Measurements from ENCODE around the gene SMAD6.

Gene SMAD6

DNA sequence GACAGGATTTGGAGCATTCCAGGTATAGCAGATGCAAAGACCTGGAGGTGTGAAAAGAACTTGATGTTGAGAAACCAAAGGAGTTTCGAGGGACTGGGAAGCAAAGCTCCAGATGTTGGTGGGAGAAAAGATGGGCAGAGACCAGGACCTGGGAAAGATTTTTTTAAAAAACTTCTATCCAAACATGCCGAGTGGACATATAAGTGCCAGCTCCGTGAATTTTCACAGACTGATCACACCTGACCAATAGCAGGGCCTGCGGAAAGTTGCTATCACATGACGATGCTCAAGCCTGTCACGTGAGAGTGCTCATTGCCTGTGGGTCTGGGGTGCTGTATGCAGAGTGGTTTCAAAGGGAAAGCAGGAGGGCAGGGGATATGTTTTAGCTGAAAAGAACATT lies 19.9 kb downstream of the SMAD6 start:
- no peak for DNase-seq

DNA sequence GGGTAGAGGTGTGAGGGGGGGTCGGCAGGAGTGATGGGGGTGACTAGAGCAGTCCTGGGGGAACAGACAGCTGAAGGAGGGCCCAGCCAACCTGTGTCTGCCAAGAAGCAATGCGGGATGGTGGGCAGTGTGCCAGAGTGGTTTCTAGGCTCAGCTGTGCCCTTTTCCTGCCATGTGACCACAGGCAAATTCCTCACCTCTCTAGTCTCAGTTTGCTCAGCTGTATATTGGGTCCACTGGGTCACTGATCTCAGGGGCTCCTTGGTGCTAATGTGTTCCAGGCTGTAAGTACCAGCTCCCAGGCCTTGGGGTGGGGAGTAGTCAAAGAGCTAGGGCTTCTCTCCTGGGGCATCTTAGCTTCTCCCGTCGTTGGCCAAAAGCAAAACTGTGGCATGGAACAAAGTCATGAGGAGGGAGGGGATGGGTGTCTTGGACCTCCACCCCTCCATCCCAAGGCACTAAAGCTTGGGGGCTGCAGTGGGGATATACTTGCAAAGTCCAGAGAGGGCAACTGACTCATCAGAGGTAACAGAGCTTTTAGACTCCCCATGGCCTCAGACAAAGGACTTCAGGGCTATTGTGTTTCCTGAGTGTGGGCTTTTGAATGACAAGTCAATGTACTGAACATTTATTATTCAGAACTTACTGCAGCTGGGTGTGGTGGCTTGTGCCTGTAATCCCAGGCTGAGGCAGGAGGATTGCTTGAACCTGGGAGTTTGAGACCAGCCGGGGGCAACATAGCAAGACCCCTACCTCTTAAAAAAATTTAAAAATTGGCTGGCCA lies 20.9 kb downstream of the SMAD6 start:
- no peak for DNase-seq

DNA sequence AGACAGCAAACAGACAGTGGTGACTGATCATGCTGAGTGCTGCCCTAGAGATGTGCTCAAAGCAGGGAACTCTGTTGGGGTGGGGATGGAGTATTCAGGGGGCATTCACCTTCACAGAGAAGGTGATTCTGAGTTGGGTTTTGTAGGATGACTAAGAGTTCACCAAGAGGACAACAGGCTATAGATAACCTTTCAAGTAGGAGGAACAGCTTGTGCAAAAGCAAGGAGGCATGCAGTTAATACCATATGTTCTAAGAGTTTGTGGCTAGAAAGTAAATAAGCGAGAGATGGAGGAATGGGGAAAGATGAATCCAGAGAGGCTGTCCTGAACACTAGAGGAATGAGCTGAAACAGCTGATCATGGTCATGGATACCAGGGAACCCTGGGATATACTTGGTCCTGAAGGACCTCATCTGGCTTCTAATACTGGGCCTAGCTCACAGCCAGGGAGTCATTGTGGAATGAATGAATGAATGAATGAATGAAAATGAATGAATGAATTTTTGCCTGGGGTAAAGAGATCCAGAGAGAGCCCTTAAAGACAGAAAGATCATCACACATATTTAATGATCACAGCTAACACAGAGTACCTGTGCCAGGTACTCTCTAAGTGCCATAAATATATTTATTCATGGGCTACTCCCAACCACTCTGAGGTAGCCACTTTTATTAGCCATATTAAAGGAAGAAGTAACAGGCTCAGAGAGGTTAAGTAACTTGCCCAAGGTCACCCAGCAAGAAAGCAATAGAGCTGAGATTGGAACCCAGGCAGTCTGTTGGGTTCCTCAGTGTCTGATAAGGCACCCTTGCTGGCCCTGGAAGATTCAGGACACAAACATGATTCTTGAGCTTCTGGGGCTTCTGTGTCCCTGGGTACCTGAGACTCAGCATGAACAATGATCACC lies 22.0 kb downstream of the SMAD6 start:
- DNase-seq, result no peak

DNA sequence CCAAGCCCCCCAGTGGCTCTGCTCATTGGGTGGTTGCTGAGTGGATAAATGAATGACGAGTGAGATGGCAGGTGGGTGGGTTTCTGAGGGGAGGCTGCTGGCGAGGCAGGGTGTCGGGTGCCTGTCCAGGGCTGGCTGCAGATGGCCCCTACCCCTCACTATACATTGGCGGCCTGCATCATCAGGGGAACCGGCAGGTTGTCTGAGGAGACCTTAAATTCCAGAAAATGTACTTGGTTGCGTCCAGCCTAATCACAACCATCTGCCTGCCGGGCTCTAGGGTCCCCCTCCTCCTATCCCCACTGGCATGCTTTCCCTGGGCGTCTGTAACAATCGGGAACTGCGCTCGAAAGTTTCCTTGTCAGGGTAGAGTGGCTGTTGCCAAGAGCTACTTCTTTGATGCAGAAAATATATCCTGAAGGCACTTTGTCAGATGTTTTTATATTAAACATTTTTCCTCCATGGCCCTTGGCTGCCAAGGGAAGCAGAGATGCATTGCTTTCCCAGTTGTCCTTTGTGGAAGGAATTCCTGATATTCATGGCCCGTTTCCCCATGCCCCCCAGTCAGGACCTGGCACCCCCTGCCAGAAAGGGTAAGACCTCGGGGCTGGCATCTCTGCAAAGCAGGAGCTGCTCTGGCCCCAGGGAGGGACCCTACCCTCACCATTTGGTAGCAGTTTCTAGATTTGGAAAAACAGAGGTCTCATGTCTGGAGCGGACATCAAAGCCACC lies 22.9 kb downstream of the SMAD6 start:
- DNase-seq, result no peak

DNA sequence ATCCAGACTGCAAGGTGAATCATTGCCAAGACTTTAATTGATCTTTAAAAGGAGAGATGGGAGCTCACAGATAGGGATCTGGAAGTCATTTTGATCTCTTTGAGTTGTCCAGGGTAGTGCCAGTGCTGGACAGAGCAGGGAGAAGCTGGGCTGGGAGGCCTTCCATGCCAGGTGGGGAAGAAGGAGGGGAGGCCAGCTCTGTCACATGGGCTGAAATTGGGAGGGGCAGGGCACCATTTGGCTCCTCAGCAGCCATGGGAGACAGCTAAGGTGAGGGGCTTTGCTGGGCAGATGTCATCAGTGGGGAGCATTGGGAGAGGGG lies 23.4 kb downstream of the SMAD6 start:
- DNase-seq, result no peak

DNA sequence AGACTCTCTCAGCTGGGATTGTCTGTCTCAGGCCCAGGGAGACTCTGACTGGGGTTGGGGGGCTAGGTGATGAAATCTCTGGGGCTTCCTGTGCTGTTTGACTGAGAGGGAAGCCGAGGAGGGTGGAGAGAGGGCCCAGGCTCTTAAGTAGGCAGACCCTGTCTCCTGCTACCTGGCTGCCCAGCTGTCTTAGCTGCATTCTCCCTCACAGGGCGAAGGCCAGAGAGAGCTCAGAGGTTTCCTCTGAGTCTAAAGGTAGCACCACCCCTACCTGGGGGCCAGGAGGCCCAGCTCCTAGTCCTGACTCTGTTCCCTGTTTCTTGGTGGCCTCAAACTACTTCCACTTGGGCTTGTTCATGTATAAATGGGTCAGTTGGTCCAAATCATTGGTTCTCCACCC lies 24.4 kb downstream of the SMAD6 start:
- DNase-seq, result no peak

DNA sequence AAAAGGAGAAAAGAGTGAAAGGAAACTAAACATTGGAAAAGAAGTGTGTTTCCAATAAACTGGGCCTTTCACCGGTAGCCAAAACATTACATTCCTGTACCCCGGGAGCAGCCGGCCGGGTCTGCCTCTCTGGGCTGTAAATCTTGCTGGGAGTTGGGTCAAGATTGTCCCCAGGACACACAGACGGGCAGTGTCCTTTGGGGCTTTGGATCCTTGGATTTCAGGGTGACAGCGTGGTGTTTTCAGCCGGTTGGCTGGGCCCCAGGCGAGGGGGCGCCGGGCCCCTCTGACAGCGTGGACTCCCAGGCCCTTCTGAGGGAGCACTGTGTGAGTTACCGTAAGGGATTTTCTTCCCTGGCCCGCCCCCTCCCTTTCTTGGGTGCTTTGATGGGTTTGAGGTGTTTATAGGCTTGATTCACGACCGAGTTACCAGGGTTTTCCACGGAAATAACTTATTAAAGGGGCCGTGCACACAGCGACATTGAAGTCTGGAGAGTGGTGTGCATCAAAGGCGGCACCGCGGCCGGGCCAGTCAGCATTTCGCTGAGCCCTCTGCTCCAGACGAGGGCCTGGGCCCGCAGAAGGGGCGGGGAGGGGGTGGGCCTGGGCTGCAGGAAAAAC lies 27.4 kb downstream of the SMAD6 start:
- no peak for DNase-seq

DNA sequence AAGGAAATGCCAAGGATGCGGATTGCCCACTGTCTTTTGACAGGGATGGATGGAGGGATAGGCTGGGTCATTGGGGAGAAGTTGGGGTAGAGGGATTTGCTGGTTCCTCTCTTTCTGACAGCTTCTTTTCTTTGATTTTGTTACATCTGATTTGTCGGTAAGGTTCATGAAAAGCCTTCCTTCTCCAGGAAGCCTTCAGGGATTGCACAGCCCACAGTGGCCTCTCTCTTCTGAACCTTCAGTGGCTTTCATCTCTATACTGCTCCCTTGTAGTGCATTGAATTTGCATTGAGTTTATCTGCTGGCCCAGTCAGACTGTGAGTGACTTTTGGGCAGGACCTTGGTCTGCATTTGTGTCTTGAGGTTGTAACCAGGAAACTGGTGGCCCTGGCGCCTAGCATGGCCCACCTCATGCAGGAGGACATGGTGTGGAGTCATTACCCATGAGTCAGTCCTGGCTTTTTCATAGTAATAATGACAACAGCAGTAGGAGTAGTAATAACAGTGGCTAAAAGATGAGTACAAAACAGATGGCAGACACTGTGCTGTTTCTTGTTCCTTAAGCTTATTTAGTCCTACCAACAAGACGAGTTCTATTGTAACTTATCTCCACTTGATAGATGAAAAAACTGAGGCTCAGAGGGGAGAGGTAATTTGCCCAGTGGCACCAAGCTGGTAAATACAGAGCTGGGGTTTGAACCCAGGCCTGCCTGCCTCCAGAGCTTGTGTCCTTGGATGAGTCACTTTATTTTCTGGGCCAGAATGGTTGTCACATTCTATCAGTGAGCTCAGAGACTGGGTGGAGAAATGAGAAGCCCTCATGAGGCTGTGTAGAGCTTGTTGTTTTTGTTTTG lies 28.4 kb downstream of the SMAD6 start:
- DNase-seq, result no peak

DNA sequence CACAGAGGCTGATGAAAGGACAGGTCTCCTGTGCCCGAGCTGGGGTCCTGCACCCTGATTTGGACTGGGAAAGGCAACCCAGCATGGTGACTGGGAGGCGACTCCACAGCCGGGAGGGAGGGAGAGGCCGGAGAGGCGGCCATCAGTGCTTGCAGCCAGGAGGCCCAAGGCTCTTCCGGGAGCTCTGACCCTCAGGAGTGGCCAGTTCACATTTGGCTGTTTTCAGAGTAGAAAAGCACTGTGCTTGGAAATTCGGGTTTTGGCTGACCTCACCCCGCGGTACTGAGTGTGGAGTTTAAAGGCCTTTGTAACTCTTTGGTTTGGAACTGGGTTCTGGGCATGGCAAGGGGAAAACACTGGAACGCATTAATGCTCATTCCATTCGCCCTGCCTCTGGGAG lies 31.9 kb downstream of the SMAD6 start:
- no peak for DNase-seq

DNA sequence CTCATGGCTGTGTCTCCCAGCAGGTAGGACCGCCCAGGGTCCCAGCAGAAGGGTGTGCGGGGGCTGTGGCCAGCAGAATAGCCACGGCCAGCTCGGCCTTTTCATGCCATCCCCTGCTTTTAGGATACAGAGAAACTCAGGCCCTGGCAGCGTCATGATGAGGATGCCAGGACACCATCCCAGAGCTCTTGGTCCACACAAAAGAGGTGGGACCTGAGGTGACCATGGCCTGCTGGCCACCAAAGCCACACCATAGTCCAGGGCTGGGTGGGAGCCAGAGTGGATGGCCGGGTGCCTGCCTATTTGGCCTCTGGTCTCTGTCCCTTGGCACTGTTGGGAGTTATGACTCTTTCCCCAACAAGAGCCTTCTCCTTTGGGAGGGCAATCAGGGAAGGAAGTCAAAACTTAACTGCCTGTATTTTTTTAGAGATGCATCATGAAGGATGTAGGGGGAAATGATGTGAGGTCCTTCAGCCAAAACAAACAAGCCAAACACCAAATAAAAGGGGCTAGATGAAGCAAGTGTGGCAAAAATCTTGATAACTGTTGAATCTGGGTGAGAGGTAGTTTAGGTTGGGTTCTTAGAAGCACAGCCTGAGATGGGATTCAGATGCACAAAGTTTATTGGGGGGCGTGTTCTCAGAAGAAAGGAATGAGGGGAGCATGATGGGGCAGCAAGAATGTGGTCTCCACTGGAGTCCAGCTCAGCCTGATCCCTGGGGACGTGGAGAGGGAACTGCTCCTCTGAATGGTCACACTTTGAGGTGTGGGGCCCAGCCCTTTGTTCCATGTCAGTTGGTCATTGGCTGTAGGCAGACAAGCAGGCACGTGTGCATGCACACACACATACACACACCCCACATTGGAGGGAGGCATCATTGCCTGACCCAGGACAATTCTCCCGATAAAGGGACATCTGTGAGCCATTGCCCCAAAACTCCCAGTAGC lies 33.2 kb downstream of the SMAD6 start:
- no peak for DNase-seq

DNA sequence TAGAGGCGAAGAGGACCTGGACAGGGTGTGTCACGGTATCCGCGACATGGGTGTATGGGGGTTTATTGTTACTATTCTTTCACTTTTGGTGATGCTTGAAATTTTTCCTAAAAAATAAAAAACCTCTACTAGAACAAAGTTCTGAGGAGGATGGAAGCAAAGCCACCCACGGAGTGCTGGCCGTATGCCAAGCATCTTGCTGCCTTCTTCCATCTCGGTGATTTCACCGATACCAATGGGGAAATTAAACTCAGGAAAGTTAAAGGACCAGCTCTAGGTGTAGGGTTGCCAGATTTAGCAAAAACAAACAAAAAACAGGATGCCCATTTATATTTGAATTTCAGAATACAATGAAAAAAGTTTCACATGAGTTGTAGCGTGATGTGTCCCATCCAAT lies 33.9 kb downstream of the SMAD6 start:
- no peak for DNase-seq

DNA sequence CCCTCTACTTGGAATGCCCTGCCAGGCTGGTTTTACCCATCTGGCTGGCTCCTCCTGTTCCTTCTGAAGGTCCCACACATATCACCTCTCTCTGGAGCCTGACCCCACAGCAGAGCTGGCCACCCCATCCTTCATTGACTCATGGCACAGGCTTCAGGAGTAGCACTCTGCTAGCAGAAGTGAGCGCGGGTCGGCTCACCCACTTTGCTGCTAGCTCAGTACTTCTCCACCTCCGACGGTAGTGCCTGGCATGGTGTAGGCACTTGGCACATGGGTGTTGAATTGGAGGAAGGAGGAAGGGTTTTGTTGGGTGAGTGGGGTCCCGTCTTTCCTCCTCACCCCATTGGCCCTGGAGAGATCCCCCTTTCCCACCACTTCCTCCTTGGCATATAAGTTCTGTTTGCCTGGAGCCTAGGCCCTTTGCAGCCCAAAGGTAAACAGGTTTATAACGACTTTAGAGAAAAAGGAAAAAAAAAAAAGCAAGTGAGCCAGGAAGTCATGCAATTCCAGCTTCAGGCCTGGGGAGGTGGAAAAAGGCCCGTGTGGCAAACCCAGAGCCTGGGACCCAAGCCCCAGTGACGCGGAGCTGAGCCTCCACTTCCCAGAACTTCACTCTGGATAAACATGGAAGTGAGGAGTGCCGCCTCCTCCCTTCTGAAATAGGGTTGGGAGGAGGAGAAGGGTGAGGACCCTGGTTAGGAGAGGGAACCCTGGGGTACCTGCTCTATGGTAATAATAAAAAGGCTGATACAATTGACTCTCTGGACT lies 35.4 kb downstream of the SMAD6 start:
- no peak for DNase-seq

DNA sequence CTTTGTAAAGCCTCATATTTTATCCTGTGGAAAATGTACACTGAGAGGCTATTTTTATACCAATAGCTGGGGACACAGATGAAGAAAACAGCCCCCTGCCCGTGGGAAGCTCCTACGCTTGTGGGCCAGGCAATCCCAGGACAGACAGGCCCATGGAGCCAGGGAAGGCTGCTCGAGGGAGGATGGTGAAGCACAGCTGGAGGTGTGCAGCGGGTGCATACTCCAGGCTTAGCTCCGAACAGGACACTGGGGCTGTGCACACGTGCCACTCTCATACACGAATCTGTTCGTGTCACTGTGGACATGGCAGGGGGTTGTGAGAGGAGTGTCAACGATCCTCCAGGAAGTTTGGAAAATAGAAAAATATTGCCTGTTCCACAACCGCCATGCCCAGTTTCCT lies 36.1 kb downstream of the SMAD6 start:
- DNase-seq, result no peak

DNA sequence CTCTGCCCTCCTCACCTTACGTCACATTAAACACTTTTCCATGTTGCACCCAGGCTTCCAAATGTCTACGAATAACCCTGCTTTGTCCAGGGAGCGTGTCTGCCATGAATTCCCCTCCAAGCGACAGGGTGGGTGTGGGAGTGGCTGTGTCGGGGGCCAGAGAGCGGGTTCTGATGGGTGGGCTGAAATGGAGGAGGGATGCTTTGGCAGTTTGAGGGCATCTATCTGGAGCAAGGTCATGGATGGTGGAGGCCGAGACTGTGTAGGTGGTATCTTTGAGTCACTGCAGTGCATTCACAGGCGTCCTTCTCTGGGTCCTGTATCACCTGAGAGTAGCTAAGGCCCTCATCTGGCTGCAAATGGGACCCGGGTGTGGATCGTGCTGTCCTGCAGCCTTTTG lies 36.6 kb downstream of the SMAD6 start:
- DNase-seq, result no peak

DNA sequence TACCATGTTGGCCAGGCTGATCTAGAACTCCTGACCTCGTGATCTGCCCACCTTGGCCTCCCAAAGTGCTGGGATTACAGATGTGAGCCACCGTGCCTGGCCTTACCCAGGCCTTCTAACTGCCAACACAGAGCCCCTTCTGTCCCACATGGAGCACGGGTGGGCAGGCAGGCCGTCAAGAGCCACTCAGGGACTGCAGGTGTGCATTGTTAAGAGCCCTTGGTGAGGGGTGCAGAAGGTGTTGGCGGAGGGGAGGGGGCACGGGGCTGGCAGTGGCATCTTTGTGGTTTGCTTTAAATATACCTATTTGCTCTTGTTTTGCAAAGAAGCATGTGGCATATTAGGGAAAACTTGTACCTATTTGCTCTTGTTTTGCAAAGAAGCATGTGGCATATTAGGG lies 37.3 kb downstream of the SMAD6 start:
- no peak for DNase-seq

DNA sequence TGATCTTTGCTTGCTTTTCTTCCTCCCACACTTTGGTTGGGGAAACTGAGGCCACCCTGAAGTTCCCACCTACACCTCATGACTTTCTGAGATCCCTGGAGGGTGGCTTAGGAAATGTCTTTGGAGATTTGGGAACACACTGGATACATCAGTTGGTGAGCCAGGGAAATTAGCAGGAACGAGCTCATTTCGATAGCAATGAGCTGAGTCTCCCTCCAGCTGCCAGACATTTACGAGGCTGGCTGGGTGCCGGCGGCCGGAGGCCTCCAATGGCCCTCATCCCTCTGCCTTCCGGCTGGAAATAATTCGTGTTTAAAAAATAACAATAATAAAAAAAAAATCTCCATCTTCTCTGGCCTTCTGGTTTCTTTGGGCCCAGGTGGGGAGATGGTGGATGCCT lies 38.8 kb downstream of the SMAD6 start:
- no peak for DNase-seq

DNA sequence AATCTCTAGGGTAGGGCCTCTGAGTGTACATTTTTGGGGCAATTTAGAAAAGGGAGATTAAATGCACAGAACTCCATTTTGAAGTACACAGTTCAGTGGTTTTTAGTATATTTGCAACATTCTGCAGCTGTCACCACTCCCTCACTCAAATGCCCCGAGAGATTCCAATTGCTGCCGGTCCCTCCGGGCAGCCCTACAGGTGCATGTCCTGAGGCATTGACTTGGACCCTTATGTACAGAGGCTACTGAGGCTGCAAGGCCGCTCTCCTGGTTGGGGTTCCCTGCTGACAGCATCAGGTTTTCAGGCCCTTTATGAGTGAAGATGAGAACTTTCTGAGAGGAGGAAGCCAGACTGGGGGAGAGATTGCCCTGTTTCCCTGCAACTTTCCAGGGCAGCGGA lies 39.6 kb downstream of the SMAD6 start:
- no peak for DNase-seq

DNA sequence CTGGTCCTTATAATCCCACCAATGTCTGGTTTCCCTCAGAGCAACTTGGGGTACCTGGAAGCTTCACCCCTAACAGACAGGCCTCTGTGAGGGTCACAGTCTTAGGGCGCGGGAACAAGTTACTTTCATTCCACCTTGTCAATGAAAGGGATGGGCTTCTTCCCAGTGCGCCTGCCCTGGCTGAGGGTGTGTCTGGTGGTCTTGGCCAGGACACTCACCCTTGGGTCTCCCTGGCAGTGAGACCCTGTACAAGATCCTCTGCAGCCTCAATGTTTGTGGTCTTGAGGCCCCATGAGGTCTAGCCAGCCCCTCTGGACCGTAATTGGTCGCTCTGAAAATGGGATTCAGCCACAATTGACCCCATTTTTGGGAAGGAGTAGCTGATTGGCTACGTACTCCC lies 40.2 kb downstream of the SMAD6 start:
- no peak for DNase-seq

DNA sequence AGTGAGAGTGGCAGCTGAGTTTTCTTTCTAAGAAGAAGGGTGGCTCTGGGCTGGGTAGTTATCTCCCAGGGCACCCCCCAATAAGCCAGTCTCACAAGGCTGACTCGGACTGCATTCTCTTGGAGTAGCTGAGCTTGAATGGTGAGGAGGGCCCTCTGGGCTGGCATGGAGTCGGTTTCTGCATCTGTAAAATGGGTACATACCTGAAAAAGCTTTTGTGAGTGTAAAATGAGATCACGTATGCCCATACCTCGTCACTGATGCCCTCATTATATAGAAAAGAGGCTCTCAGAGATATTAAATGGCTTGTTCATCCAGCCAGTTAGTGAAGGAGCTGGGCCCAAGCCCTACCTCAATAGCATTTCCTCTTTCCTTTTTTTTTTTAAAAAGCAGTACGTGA lies 41.2 kb downstream of the SMAD6 start:
- no peak for DNase-seq
